A549 treated with CpdA at 1 μM for 4 hours (cell line): Measurements from ENCODE around the gene PIP5KL1. TPM values are rescaled to one million over a fixed set of nuclear protein-coding genes. Genes with fewer than 3 reads are reported as not detected.

Experiments used
- total RNA-seq: library from RNA; stranded (reverse); fragments of 200-300 nt; extraction: Qiagen RNA extraction; gene quantifications from 5 replicates; pipeline ENCODE4 v1.2.3, GENCODE V29; 2022; ENCODE audit warnings: low read depth

PIP5KL1 gene, protein sequence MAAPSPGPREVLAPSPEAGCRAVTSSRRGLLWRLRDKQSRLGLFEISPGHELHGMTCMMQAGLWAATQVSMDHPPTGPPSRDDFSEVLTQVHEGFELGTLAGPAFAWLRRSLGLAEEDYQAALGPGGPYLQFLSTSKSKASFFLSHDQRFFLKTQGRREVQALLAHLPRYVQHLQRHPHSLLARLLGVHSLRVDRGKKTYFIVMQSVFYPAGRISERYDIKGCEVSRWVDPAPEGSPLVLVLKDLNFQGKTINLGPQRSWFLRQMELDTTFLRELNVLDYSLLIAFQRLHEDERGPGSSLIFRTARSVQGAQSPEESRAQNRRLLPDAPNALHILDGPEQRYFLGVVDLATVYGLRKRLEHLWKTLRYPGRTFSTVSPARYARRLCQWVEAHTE
- 1.5 to 2.6 TPM (median 1.8 TPM) in 5 replicates for total RNA-seq

DNA sequence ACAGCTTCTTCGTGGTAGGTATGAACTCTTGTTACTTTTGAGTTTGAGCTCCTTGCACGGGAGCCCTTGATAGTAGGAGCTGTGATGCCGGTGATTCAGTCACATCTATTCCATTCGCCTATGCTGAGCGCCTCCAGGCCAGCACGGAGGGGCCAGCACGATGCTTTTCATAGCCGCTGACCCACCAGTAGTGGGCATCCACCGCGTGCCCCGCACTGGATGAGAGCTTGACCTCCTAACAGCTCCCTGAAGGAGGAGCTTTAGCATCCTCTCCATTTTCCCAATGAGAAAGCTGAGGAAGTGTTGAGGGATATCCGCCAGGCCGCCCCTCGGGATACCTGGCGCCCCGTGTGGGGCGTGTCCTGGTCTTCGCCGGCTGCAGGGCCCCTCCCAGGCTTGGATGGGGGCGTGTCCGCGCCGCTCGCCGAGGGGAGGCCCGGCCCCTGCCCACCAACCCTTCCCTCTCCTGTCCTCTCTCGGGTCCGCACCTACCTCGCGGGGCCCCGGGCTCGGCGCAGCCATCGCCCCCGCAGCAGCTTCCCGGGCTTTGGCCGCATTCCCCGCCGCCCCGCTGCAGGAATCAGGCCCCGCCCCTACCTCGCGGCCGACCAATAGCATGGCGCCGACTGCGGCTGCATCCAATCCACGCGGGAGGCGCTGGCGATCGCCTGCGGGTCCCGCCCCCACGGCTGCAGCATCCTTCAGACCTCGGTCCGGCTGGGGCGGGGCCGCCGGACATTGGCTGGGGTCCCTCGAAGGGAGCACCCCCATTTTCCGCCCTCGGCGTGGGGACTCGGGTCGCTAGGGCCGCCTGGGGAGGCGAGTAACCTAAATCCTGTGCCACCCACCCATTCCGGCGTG, at the start of gene PIP5KL1:
PIP5KL1 (minus strand) TSS at position 547 of the 861 bp plus-strand sequence; CDS start at position 522, 25 bp downstream.

DNA sequence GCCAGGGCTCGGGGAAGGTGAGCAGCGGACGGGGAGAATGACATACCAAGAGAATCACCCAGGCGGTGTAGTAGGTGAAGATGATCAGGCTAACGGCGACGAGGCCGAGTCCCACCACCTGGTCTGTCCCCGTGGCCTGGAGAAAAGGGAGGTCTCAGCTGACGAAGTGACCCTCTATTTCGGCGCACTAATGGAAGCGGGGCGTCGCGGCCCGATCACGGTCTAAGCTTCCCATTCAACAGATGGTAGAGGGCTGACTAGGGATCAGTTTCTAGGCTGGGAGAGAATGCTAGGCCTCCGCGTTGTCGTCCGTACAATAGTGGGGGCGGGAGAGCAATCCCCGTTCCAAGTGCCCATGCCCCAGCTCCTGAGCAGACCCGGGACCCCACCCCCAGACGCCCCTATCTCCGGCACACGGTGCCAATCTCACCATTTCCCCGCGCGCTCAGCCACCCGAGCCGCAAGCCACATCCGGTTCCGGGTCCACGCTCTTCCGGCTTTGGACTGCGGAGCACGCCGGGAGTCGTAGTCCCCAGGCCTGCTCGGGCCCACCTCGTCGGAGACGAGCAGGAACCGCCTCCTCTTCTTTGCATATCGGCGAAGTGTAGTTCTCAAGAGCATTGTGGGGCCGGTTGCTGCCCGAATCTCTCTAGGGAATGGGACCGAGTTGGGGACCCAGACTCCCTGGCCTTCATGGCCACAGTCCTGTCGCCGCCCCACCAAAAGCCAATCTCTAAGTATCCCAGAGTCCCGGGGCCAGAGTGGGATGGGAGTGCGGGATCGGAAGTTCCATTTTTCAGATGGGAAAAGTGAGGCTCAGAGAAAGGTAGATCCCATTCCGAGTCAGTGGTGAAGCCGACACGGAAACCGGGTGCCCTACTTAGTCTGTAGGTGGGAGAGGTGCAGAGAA, 7.1 kb upstream of the PIP5KL1 start, which contains the start of gene DPM2:
DPM2 (minus strand) TSS at position 467 of the 910 bp plus-strand sequence; CDS start at position 433, 34 bp downstream.

DNA sequence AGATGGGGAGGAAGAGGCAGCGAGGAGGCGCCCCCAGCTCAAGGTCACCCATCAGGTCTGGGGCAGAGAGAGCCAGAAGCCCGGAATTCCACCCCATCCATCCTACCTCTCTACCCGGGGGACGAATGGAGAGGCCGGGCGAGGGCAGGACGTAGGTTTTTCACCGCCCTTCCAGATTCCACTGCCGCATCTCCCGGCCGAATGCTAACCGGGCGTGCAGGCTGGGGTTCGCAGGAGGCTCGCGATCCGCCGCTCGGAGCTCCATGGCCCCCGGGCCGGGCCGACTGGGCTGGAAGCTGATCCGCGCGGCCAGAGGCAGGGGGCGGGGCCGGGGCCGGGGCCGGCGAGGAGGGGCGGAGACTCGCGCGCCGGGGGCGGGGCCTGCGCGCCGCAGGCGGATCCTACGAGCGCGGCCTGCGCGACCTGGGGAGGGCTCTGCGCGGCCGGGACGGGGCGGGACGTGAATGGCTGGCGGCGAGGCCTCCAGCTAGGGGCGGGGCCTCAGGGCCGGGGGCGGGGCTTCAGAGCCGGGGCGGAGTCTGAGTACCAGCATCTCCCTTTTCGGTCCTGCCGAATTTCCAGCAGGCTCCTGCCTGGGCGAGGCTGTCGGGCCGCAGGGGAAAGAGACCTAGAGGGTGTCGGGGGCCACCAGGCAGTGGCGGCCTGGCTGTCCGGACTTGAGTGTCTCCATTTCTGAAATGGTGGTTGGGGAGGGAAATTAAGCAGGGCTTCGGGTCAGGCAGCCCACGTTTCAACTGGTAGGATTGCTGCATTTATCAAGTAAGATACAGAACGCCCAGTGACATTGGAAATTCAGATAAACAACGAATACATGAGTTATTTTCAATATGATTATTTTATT, 13.6 kb downstream of the PIP5KL1 start, which contains the start of gene ST6GALNAC4:
ST6GALNAC4 (minus strand) TSS at position 322 of the 862 bp plus-strand sequence. CDS start 622 bp downstream, outside the sequence.

DNA sequence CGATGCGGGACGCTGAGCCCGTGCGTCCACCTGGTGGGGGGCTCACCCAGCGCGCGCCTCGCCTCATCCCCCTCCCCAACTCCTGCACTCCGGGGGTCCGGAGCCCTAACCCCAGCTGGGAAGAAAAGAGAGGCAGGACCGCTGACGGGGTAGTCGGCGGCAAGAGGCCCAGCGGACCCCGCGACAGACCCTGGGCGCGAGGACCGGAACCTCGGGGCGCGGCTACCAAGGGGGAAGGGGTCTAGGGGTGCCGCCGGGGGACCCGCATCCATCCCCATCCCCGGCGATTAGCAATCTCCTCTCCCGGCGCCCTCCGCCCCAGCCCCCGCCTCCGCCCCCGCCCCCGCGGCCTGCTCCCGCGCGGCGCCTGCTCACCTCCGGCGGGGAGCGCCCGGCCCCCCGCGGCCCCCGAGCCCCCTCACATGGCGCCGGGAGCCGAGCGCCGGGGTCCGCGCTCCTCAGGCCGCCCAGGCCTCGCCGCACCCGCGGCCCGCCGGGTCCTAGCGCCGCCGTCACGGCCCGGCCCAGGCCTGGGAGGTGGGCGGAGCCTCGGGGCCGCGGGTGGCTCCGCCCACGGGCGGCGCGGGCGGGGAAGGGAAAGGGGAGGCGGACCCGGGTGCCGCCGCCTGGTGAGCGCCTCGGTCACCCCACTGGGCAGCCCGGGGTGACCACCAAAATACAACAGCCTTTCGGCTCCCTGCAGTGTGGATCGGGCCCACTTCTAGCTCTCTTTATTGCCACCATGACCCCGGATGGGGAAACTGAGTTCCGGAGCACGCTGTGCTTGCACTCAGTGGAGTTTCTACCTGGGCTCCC, 31.2 kb downstream of the PIP5KL1 start, which contains the start of gene ST6GALNAC6:
ST6GALNAC6 (minus strand) TSS at position 476 of the 816 bp plus-strand sequence. CDS start 1,622 bp downstream, outside the sequence.

DNA sequence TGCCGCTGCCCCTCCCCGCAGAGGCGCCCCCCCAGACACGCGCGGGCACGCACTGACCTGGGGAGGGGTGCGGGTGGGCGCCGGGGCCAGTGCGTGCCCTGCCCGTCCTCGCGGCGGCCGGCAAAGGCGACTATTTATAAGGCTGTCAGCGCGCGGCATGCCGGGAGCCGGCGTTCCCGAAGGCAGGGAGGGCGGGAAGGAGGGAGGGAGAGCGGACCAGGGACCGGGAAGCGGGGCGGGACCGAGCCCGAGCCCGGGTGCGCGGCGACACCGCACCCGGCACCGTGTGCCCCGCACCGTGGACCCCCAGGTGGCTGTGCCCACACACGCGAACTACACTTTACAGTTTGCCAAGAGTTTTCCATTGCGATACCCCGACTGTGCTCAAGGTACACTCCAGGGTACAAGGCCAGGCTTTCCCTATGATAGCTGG, 53.0 kb downstream of the PIP5KL1 start, which contains the start of gene AK1:
AK1 (minus strand) TSS at position 110 of the 433 bp plus-strand sequence. CDS start 3,058 bp downstream, outside the sequence.

Other genes starting within 250 kb of the PIP5KL1 start
- gene CFAP157, start 223.8 kb downstream of the PIP5KL1 start, total RNA-seq = 0.07 to 0.11 TPM (median 0.07 TPM) in 3 of 5 replicates, not detected in the others
- gene PTRH1, start 215.1 kb downstream of the PIP5KL1 start, total RNA-seq = 11.1 to 17.9 TPM (median 15.6 TPM) in 5 replicates
- gene TTC16, start 214.7 kb downstream of the PIP5KL1 start, total RNA-seq = 0.02 TPM in 1 of 5 replicates, not detected in the others
- gene TOR2A, start 195.5 kb downstream of the PIP5KL1 start, total RNA-seq = 8.4 to 16.5 TPM (median 12.9 TPM) in 5 replicates
- 0.03 to 0.16 TPM (median 0.13 TPM) in 4 of 5 replicates, not detected in the other for gene SH2D3C, start 152.1 kb downstream of the PIP5KL1 start, total RNA-seq
- gene CDK9, start 144.7 kb downstream of the PIP5KL1 start, total RNA-seq = 42.8 to 48.4 TPM (median 47.4 TPM) in 5 replicates
- 45.8 to 52.2 TPM (median 47.7 TPM) in 5 replicates for gene FPGS, start 127.9 kb downstream of the PIP5KL1 start, total RNA-seq
- gene ENG, start 76.1 kb downstream of the PIP5KL1 start, total RNA-seq = 0.09 to 0.31 TPM (median 0.17 TPM) in 5 replicates
- 43.4 to 83.0 TPM (median 68.3 TPM) in 5 replicates for gene AK1, start 53.1 kb downstream of the PIP5KL1 start, total RNA-seq
- 20.1 to 26.9 TPM (median 24.5 TPM) in 5 replicates for gene ST6GALNAC6, start 31.2 kb downstream of the PIP5KL1 start, total RNA-seq
- gene ST6GALNAC4, start 13.7 kb downstream of the PIP5KL1 start, total RNA-seq = 14.4 to 25.1 TPM (median 22.1 TPM) in 5 replicates
- 34.3 to 50.2 TPM (median 46.5 TPM) in 5 replicates for gene DPM2, start 7.1 kb upstream of the PIP5KL1 start, total RNA-seq
- 65.8 to 85.4 TPM (median 74.9 TPM) in 5 replicates for gene EEIG1, start 50.2 kb upstream of the PIP5KL1 start, total RNA-seq
- gene NAIF1, start 136.5 kb upstream of the PIP5KL1 start, total RNA-seq = 5.4 to 8.4 TPM (median 8.2 TPM) in 5 replicates
- 8.1 to 9.8 TPM (median 8.2 TPM) in 5 replicates for gene SLC25A25, start 137.5 kb upstream of the PIP5KL1 start, total RNA-seq
- gene PTGES2, start 197.0 kb upstream of the PIP5KL1 start, total RNA-seq = 69.0 to 104 TPM (median 95.2 TPM) in 5 replicates
- 1.0 to 5.7 TPM (median 3.3 TPM) in 5 replicates for gene LCN2, start 218.7 kb upstream of the PIP5KL1 start, total RNA-seq
- 40.0 to 66.7 TPM (median 60.4 TPM) in 5 replicates for gene BBLN, start 229.5 kb upstream of the PIP5KL1 start, total RNA-seq